Esophagus squamous epithelium (tissue), 5 donors: ENCODE results near the gene GEMIN8. TPM values are rescaled to one million over a fixed set of nuclear protein-coding genes. Genes with fewer than 3 reads are reported as not detected.

Experiments
- DNase-seq: peaks from one replicate; lab custom pipeline; 2025; lab: John Stamatoyannopoulos, UW
- H3K27ac ChIP-seq, 4 donors: fragments of 200-600 bp; sonication (generic); one replicate each; pipeline ENCODE4 v1.5.1; 2016 to 2019; ENCODE audit warnings: mild to moderate bottlenecking in 1 of 4
- H3K27me3 ChIP-seq, 4 donors: fragments of 200-600 bp; sonication (generic); 1 replicate in 3 of 4; 2 replicates in 1 of 4; pipeline versions ENCODE4 v1.5.1 to v1.6.0; 2017 to 2021; ENCODE audit warnings: antibody characterized with exemption in 1 of 4
- H3K36me3 ChIP-seq, 3 donors: fragments of 200-600 bp; sonication (generic); one replicate each; pipeline ENCODE4 v1.5.1; 2016 to 2019
- H3K4me1 ChIP-seq, 3 donors: fragments of 200-600 bp; sonication (generic); one replicate each; pipeline ENCODE4 v1.5.1; 2017 to 2019
- H3K4me3 ChIP-seq, 4 donors: fragments of 200-600 bp; sonication (generic); 1 replicate in 3 of 4; 2 replicates in 1 of 4; pipeline ENCODE4 v1.5.1; 2016 to 2019; ENCODE audit warnings: mild to moderate bottlenecking in 2 of 4, moderate library complexity in 1 of 4
- H3K9me3 ChIP-seq, 3 donors: fragments of 200-600 bp; sonication (generic); one replicate each; pipeline ENCODE4 v1.5.1; 2016 to 2019
- POLR2A ChIP-seq, 4 donors: fragments of 450-650 bp; IDR thresholded peaks; one replicate each; pipeline ENCODE4 v1.6.1; 2017; ENCODE audit warnings: antibody characterized with exemption in 4 of 4, mild to moderate bottlenecking in 4 of 4, moderate library complexity in 3 of 4
- whole genome bisulfite sequencing, 2 donors: methylation state at CpG; one replicate each; pipeline ENCODE4 v1.1.5; 2018; 5-methylcytosine and 5-hydroxymethylcytosine counted together
- intact Hi-C: fragments of 100-400 bp; cut with DNase I; formaldehyde crosslinking; loops from one replicate; pipeline ENCODE4 v1.15.0; 2022
- total RNA-seq, 4 donors: library from RNA; depleted of rRNA; stranded (reverse); fragments of >200 nt; gene quantifications; one replicate each; pipeline ENCODE4 v1.1.0, GENCODE V29; 2016
- TF ChIP-seq, protein P1 (sequence below), 6 experiments: fragments of 450-650 bp in 4 of 6; fragments of 200-600 bp in 2 of 6; sonication (generic) in 2 of 6; IDR thresholded peaks; one replicate each; pipeline ENCODE4 v1.5.1; 2016 to 2019; ENCODE audit warnings: antibody characterized with exemption in 6 of 6, mild to moderate bottlenecking in 4 of 6, moderate library complexity in 4 of 6
- donor health status: DM: yes; HTN: yes; CAD: no.

Gene GEMIN8
- total RNA-seq, 4 donors from 2014 or later: 12.2 to 20.8 (median 15.7) TPM

GRCh38 chrX:13996650-13997049 lies 33.0 kb downstream of the GEMIN8 start:
- WGBS, 2 donors: 41 to 64% methylated on average over 2 to 3 of the region's 6 CpGs
- Histone ChIP-seq H3K9me3 (no peaks in the 10 kb centered on the region), H3K27me3 (no peaks in the 10 kb centered on the region), H3K27ac (no peak overlapping the region), H3K4me3 (no peak overlapping the region), H3K36me3 (no peaks in the 10 kb centered on the region), H3K4me1 (no peaks in the 10 kb centered on the region)
- intact Hi-C loops: no loop called here
- no peak for DNase-seq
- TF ChIP-seq, protein P1, sequence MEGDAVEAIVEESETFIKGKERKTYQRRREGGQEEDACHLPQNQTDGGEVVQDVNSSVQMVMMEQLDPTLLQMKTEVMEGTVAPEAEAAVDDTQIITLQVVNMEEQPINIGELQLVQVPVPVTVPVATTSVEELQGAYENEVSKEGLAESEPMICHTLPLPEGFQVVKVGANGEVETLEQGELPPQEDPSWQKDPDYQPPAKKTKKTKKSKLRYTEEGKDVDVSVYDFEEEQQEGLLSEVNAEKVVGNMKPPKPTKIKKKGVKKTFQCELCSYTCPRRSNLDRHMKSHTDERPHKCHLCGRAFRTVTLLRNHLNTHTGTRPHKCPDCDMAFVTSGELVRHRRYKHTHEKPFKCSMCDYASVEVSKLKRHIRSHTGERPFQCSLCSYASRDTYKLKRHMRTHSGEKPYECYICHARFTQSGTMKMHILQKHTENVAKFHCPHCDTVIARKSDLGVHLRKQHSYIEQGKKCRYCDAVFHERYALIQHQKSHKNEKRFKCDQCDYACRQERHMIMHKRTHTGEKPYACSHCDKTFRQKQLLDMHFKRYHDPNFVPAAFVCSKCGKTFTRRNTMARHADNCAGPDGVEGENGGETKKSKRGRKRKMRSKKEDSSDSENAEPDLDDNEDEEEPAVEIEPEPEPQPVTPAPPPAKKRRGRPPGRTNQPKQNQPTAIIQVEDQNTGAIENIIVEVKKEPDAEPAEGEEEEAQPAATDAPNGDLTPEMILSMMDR (IDR thresholded peaks at IDR 0.05): no peak
- TF ChIP-seq POLR2A (IDR thresholded peaks at IDR 0.05): no peak

- H3K4me3 ChIP-seq: no peak overlapping the region
- no peaks in the 10 kb centered on the region for H3K9me3 ChIP-seq
- H3K4me1 ChIP-seq: no peaks in the 10 kb centered on the region
- no peak for DNase-seq
- H3K27me3 ChIP-seq: no peaks in the 10 kb centered on the region
- H3K27ac ChIP-seq: no peak overlapping the region
- WGBS, 2 donors: 62 to 68% methylated on average over 3 of the region's 3 CpGs
- TF ChIP-seq, protein P1 (IDR thresholded peaks at IDR 0.05): no peak
- no peak for TF ChIP-seq POLR2A (IDR thresholded peaks at IDR 0.05)
- H3K36me3 ChIP-seq: no peaks in the 10 kb centered on the region
- intact Hi-C loops: no loop called here
Observed at GRCh38 chrX:13994536-13995080, 35.1 kb downstream of the GEMIN8 start.

GRCh38 chrX:13994104-13994503 lies 35.6 kb downstream of the GEMIN8 start:
- intact Hi-C loops: no loop called here
- TF ChIP-seq, protein P1 (IDR thresholded peaks at IDR 0.05): no peak
- TF ChIP-seq POLR2A (IDR thresholded peaks at IDR 0.05): no peak

GRCh38 chrX:13990126-13990800 lies 39.4 kb downstream of the GEMIN8 start:
- Histone ChIP-seq H3K27ac (no peak overlapping the region), H3K36me3 (no peaks in the 10 kb centered on the region), H3K9me3 (no peaks in the 10 kb centered on the region), H3K4me1 (no peaks in the 10 kb centered on the region), H3K4me3 (no peak overlapping the region), H3K27me3 (no peaks in the 10 kb centered on the region)
- intact Hi-C loops: no loop called here
- no peak for DNase-seq
- WGBS, 2 donors: 53 to 54% methylated on average over 2 to 3 of the region's 3 CpGs
- TF ChIP-seq, protein P1 (IDR thresholded peaks at IDR 0.05): no peak
- no peak for TF ChIP-seq POLR2A (IDR thresholded peaks at IDR 0.05)

More at GRCh38 chrX:13994104-13994503, 35.6 kb downstream of the GEMIN8 start:
- H3K27ac ChIP-seq: no peak overlapping the region
- no peak for DNase-seq
- H3K4me1 ChIP-seq: no peaks in the 10 kb centered on the region
- H3K4me3 ChIP-seq: no peak overlapping the region
- H3K27me3 ChIP-seq: no peaks in the 10 kb centered on the region
- no peaks in the 10 kb centered on the region for H3K9me3 ChIP-seq
- H3K36me3 ChIP-seq: no peaks in the 10 kb centered on the region
- WGBS, 2 donors: 62 to 83% methylated on average over 2 to 6 of the region's 7 CpGs

DNA sequence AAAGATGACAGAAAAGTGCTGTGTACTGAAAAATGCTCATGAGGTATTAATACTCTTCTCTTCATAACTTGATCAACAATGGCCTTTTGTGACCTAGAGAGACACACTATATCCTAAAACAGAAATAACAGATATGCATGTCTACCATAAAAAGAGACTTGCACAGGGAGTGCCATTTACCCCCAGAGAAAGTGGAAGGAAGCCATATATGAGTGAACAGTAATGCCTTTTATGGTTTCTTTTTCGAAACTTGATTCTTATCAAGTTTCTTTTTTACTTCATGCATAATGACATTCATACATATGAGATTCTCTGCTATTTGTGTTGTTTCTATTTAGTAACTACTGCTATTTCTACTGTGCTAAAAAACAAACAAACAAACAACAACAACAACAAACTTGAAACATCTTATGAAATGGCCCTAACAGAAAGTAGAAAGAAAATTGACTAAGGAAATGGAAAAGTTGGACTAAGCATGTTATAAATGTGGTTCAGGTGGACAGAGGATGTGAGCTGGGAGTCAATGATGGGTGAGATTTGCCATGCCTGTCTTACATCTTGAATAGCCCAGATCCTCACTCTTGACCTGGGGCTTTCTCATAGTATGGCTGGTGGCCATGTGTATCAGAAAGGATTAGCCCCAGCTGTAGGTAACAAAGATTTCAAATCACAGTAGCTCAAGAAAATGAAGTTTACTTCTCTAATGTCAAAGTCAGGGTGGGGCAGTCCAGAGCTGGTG lies 43.8 kb downstream of the GEMIN8 start:
- intact Hi-C loops: no loop called here
- Histone ChIP-seq H3K27ac (no peak overlapping the region), H3K4me3 (no peak overlapping the region), H3K36me3 (no peaks in the 10 kb centered on the region), H3K9me3 (peaks cover 0 to 4% (median 0%) of the 10 kb centered on the region in 3 donors), H3K27me3 (no peaks in the 10 kb centered on the region), H3K4me1 (no peaks in the 10 kb centered on the region)
- TF ChIP-seq POLR2A (IDR thresholded peaks at IDR 0.05): no peak
- TF ChIP-seq, protein P1 (IDR thresholded peaks at IDR 0.05): no peak
- no peak for DNase-seq
- WGBS, 2 donors: 69 to 79% methylated on average over 1 of the region's 1 CpG
